ENCODE data around the gene SH3GL2. TPM values are rescaled to one million over a fixed set of nuclear protein-coding genes. Genes with fewer than 3 reads are reported as not detected.

SH3GL2 gene
- 0.02 to 0.03 TPM in 2 of 3 replicates, not detected in the other for polyA plus RNA-seq
- polyA plus RNA-seq (2011; ENCODE audit: low read depth), result not detected
- polyA plus RNA-seq (2011; cell fraction: cytosol; rRNA removed), result 0.03 TPM in 1 of 2 replicates, not detected in the other
- polyA plus RNA-seq (2011; cell fraction: nucleus; rRNA removed), result 0.07 TPM in 1 of 2 replicates, not detected in the other
- not detected in 2 replicates for polyA plus RNA-seq (2012; ENCODE audit: low replicate concordance)
- polyA minus RNA-seq, result not detected in 3 replicates
- not detected for polyA minus RNA-seq (2011; cell fraction: cytosol; rRNA and poly(A)+ RNA removed)
- not detected in 2 replicates for polyA minus RNA-seq (2011; cell fraction: nucleus; rRNA and poly(A)+ RNA removed)

DNA sequence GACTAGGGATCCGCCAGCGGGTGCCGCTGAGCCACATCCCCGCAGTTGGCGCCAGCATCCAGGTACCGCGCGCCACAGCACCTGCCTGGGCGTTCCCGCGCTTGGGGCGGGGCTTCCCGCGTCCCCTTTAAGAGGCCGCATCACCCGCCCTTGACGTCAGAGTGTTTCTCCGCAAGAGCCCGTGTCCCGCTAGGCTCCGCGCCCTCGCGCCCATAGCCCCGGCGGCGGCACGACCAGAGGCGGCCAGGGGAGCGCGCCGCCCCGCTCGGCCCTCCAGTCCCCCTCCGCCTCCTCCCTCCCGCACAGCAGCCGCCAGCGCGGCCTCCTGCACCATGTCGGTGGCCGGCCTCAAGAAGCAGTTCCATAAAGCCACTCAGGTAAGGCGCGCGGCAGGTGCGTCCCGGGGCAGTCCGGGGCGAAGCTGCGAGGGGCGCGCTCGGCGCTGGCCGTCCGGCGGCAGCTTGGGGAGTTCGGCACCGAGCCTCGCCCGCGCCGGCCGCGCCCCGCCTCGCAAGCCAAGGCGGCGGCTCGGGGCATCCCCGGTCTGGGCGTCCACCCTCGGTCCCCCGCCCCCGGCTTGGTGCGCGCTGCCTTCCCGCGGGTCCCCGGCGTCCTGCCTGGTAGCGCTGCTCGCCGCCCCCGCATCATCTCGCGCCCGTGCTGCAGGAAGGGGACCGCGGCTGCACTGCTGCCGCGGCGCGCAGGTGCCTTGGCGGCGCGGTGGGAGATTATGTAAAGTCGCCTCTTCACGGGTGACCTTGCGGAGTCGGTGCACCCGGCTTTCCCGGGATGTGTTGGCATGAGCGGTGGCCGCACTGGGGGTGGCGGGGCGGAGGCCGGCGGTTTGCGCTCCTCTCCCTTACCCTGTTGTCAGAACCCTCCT lies at the start of gene SH3GL2:
SH3GL2 (plus strand) TSS at position 156 of the 883 bp plus-strand sequence.
- no peaks in the 10 kb centered on the region for H3K79me2 ChIP-seq (ENCODE audit: control insufficient read depth, insufficient read depth, low read length)
- H2AFZ ChIP-seq (ENCODE audit: control insufficient read depth, low read length), result peak within 1 kb of the TSS; percentile 22
- peaks cover 32% of the 10 kb centered on the region for H3K27me3 ChIP-seq (ENCODE audit: control insufficient read depth, extremely low read depth, insufficient read depth, low read length)
- no peak within 1 kb of the TSS for H3K9ac ChIP-seq (ENCODE audit: control insufficient read depth, extremely low read depth, insufficient read depth, low read length)
- H3K9me1 ChIP-seq (ENCODE audit: control insufficient read depth, extremely low read depth, insufficient read depth, low read length), result no peaks in the 10 kb centered on the region
- no peaks in the 10 kb centered on the region for H3K36me3 ChIP-seq (ENCODE audit: control insufficient read depth in 2 of 2, extremely low read depth in 1 of 2, insufficient read depth in 2 of 2, low read length in 2 of 2)
- no peaks in the 10 kb centered on the region for H3K9me3 ChIP-seq (ENCODE audit: control insufficient read depth, low read depth, low read length)
- H3K27ac ChIP-seq (ENCODE audit: control insufficient read depth, insufficient read depth, low read length), result no peak within 1 kb of the TSS
- H3K4me3 ChIP-seq (ENCODE audit: control insufficient read depth in 2 of 3, extremely low read depth in 1 of 3, insufficient read depth in 2 of 3, low read depth in 1 of 3, low read length in 3 of 3), result peak within 1 kb of the TSS in 2 of 3 experiments; percentile 6 to 44
- dilution Hi-C loops (cut with MboI; ENCODE audit: extremely low pct_ligation_motif_present, low sequenced_read_pairs), result no loop called here
- H3K4me2 ChIP-seq (ENCODE audit: control insufficient read depth, extremely low read depth, insufficient read depth, low read depth, low read length), result peak within 1 kb of the TSS; percentile 60
- FAIRE-seq (no peak), DNase-seq (ENCODE audit: low read depth, low spot score) (no peak)
- no peaks in the 10 kb centered on the region for H3K4me1 ChIP-seq (ENCODE audit: control insufficient read depth, extremely low read depth, insufficient read depth, low read length)
- no peaks in the 10 kb centered on the region for H4K20me1 ChIP-seq (ENCODE audit: control insufficient read depth, extremely low read depth, insufficient read depth, low read length)
- TF ChIP-seq, protein P1, sequence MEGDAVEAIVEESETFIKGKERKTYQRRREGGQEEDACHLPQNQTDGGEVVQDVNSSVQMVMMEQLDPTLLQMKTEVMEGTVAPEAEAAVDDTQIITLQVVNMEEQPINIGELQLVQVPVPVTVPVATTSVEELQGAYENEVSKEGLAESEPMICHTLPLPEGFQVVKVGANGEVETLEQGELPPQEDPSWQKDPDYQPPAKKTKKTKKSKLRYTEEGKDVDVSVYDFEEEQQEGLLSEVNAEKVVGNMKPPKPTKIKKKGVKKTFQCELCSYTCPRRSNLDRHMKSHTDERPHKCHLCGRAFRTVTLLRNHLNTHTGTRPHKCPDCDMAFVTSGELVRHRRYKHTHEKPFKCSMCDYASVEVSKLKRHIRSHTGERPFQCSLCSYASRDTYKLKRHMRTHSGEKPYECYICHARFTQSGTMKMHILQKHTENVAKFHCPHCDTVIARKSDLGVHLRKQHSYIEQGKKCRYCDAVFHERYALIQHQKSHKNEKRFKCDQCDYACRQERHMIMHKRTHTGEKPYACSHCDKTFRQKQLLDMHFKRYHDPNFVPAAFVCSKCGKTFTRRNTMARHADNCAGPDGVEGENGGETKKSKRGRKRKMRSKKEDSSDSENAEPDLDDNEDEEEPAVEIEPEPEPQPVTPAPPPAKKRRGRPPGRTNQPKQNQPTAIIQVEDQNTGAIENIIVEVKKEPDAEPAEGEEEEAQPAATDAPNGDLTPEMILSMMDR (optimal IDR thresholded peaks at IDR 0.05 in 1 of 3, IDR thresholded peaks at IDR 0.05 in 1 of 3, conservative IDR thresholded peaks at IDR 0.05 in 1 of 3; ENCODE audit: extremely low read depth in 1 of 3, insufficient read depth in 2 of 3, low read length in 3 of 3), result no peak
- peak; percentile 78 for TF ChIP-seq EZH2 (IDR thresholded peaks at IDR 0.05; ENCODE audit: low read length)

DNA sequence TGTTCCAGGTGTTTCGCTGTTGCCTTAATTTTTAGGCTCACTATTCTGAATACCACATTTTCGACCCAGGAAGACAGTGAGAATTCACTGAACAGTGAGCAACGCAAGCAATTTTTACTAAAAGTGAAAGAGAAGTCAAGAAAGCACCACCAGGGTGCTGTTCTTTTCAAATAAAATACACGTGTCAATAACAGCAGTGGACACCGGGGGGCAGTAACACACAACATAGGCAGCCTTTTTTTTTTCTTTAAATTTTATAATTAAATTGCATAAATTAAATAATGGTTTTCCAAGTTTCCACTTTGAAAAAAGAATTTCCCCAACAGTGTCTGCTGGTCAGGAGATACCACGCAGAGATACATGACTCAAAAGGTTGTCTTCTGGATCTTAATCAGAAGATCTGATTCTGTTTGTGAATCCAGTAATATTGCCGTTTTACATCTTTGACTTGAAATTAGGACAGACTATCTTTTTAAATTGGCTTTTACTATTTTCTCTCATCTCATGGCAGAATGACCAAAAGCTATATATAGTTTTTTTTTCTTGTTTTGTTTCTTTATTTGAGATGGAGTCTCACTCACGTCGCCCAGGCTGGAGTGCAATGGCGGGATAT lies 47.1 kb upstream of the SH3GL2 start:
- DNase-seq (ENCODE audit: low read depth, low spot score), result peak; percentile 4
- no peaks in the 10 kb centered on the region for H3K79me2 ChIP-seq (ENCODE audit: control insufficient read depth, insufficient read depth, low read length)
- no peaks in the 10 kb centered on the region for H3K4me1 ChIP-seq (ENCODE audit: control insufficient read depth, extremely low read depth, insufficient read depth, low read length)
- no peaks in the 10 kb centered on the region for H3K36me3 ChIP-seq (ENCODE audit: control insufficient read depth in 2 of 2, extremely low read depth in 1 of 2, insufficient read depth in 2 of 2, low read length in 2 of 2)
- H2AFZ ChIP-seq (ENCODE audit: control insufficient read depth, low read length), result no peak overlapping the region
- H3K27me3 ChIP-seq (ENCODE audit: control insufficient read depth, extremely low read depth, insufficient read depth, low read length), result no peaks in the 10 kb centered on the region
- no peak overlapping the region for H3K4me3 ChIP-seq (ENCODE audit: control insufficient read depth in 2 of 3, extremely low read depth in 1 of 3, insufficient read depth in 2 of 3, low read depth in 1 of 3, low read length in 3 of 3)
- H4K20me1 ChIP-seq (ENCODE audit: control insufficient read depth, extremely low read depth, insufficient read depth, low read length), result no peaks in the 10 kb centered on the region
- no peaks in the 10 kb centered on the region for H3K9me3 ChIP-seq (ENCODE audit: control insufficient read depth, low read depth, low read length)
- dilution Hi-C loops (cut with MboI; ENCODE audit: extremely low pct_ligation_motif_present, low sequenced_read_pairs), result no loop called here
- FAIRE-seq, result no peak
- H3K27ac ChIP-seq (ENCODE audit: control insufficient read depth, insufficient read depth, low read length), result no peak overlapping the region
- peak overlapping the region; percentile 31 for H3K4me2 ChIP-seq (ENCODE audit: control insufficient read depth, extremely low read depth, insufficient read depth, low read depth, low read length)
- H3K9ac ChIP-seq (ENCODE audit: control insufficient read depth, extremely low read depth, insufficient read depth, low read length), result no peak overlapping the region
- no peak for TF ChIP-seq EZH2 (IDR thresholded peaks at IDR 0.05; ENCODE audit: low read length)
- TF ChIP-seq, protein P1 (optimal IDR thresholded peaks at IDR 0.05 in 1 of 3, IDR thresholded peaks at IDR 0.05 in 1 of 3, conservative IDR thresholded peaks at IDR 0.05 in 1 of 3; ENCODE audit: extremely low read depth in 1 of 3, insufficient read depth in 2 of 3, low read length in 3 of 3), result peak; percentile 54 to 62 (median 57)
- no peaks in the 10 kb centered on the region for H3K9me1 ChIP-seq (ENCODE audit: control insufficient read depth, extremely low read depth, insufficient read depth, low read length)
